Dermis microvascular lymphatic vessel endothelial cell (primary cell): ENCODE data around the gene UQCC5. TPM values are rescaled to one million over a fixed set of nuclear protein-coding genes. Genes with fewer than 3 reads are reported as not detected.

ENCODE experiments used
- DNase-seq, 2 donors: peaks; one replicate each; pipeline versions ENCODE4 v3.0.0 to v3.0.0-alpha.2; 2010; ENCODE audit warnings: low read depth in 2 of 2
- total RNA-seq: library from RNA; depleted of rRNA; stranded (reverse); fragments of >200 nt; gene quantifications from 2 replicates; pipeline ENCODE4 v1.2.1, GENCODE V29; 2014

Gene UQCC5, protein sequence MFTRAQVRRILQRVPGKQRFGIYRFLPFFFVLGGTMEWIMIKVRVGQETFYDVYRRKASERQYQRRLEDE
- total RNA-seq = 4.8 and 5.8 TPM in 2 replicates

DNA sequence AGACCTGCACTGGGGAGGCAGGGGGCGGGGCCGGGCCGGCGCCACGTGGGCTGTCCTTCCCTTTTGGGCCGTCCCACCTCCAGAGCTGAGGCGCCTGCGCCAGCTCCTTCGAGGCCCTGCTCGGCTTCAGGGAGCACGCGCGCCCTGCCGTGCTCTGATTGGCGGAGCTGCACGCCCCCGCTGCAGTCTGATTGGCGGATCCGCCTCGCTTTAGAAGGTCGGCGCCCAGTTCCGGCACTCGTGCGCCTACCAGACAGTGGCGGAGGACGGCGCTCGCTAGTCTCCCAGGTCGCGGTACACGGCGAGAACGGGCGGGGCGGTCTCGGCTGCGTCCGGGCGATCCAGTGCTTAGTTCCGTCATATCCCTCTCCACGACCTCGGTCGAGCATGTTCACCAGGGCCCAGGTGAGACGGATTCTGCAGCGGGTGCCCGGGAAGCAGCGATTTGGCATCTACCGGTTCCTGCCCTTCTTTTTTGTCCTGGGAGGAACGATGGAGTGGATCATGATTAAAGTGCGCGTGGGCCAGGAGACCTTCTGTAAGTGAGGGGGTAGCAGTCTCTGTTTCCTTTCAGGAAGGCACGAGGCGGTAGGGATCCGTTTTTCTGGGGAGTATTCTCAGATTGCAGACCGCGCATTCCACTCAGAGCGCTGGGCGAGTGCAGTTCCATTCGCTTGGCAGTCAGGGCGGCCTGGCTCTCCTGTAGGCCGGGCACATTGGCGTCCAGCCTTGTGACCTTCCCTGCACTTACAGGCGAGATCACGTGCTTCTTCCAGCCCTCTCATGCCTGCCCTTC is at the start of gene UQCC5:
TSS of gene UQCC5 (plus strand) at position 237 of the 796 bp plus-strand sequence. CDS start at position 388, 151 bp downstream.
- peak; percentile 94 to 100 for DNase-seq

- no peak for DNase-seq
Observed at GRCh38 chr3:52487050-52487787, 49.2 kb upstream of the UQCC5 start.

DNA sequence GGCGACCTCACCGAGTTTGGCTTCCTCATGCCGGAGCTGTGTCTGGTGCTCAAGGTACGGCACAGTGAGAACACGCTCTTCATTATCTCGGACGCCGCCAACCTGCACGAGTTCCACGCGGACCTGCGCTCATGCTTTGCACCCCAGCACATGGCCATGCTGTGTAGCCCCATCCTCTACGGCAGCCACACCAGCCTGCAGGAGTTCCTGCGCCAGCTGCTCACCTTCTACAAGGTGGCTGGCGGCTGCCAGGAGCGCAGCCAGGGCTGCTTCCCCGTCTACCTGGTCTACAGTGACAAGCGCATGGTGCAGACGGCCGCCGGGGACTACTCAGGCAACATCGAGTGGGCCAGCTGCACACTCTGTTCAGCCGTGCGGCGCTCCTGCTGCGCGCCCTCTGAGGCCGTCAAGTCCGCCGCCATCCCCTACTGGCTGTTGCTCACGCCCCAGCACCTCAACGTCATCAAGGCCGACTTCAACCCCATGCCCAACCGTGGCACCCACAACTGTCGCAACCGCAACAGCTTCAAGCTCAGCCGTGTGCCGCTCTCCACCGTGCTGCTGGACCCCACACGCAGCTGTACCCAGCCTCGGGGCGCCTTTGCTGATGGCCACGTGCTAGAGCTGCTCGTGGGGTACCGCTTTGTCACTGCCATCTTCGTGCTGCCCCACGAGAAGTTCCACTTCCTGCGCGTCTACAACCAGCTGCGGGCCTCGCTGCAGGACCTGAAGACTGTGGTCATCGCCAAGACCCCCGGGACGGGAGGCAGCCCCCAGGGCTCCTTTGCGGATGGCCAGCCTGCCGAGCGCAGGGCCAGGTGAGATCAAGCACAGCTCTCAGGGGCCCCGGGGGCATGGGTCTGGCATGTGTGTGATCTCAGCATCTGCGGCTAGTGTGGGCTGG is 48.4 kb upstream of the UQCC5 start:
- no peak for DNase-seq

DNA sequence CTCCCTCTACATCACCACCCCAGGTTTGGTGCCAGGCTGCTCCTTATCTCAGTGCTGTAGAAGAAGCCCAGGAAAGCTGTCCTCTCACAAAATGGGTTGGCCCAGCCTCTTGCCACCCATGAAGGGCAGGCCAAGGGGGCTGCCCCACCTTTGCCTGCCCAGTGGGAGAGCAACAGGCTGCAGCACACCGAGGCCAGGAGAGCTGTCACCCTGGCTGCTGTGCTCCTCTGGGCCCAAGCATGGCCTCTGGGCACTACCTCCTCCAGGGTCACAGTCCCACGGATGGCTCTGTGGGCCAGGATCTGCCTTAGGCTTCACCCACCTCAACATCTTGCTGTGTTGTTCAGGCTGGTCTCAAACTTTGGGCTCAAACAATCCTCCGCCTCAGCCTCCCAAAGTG is 47.7 kb upstream of the UQCC5 start:
- DNase-seq = no peak

DNA sequence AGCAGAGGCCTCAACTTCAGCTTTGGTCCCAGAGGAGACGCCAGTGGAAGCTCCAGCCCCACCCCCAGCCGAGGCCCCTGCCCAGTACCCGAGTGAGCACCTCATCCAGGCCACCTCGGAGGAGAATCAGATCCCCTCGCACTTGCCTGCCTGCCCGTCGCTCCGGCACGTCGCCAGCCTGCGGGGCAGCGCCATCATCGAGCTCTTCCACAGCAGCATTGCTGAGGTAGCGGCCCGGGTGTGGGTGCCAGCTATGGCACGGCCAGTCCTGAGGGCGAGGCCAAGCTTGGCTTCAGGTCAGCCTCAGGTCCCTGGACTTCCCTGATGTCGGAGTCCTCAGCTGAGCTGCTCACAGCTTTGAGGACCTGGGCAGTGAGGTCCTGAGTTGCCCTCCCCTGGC is 47.0 kb upstream of the UQCC5 start:
- no peak for DNase-seq

- DNase-seq = peak in 1 of 2 donors; percentile 11
Observed at GRCh38 chr3:52490035-52490938, 46.1 kb upstream of the UQCC5 start.

- peak; percentile 57 to 94 for DNase-seq
Observed at GRCh38 chr3:52490939-52491526, 45.4 kb upstream of the UQCC5 start.

DNA sequence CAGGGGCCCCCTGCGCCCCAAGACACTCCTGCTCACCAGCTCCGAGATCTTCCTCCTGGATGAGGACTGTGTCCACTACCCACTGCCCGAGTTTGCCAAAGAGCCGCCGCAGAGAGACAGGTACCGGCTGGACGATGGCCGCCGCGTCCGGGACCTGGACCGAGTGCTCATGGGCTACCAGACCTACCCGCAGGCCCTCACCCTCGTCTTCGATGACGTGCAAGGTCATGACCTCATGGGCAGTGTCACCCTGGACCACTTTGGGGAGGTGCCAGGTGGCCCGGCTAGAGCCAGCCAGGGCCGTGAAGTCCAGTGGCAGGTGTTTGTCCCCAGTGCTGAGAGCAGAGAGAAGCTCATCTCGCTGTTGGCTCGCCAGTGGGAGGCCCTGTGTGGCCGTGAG is 44.3 kb upstream of the UQCC5 start:
- DNase-seq = no peak

DNA sequence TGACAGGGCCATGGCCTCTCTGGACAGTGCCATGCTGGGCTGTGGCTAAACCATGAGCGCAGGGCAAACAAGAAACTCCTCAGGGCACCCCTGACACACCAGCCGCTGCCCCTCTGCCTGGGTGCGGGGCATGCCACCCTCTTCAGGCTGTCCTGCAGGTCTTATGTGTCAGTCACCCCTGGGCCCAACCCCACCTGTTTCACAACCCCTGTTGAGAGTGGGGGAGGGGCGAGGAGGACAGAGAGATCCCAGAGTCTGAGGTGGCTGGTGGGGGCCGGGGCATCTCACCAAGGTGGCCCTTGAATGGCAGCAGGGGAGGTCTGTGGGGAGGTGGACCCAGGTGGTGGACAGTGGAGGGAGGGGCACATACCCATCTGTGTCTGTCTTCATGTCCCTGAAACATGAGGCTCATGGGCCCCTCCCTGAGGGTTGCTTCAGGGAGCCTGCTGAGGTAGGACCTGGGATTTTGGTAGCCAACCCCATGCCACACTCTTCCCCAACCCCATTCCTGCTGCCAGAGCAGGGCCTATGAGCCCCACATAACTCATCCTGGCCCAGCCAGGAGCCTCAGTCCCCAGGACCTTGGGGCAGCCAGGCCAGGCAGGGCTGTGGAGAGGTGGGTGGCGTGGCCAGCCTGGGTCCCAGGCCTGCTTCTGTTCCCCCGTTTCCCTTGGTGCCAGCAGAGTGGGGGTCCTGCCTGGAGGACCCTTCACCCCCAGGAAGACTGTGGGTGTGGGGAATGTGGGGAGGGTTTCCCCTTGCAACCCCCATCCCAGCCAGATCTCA is 43.0 kb upstream of the UQCC5 start:
- DNase-seq = no peak

GRCh38 chr3:52494445-52494844 is 42.0 kb upstream of the UQCC5 start:
- no peak for DNase-seq

DNA sequence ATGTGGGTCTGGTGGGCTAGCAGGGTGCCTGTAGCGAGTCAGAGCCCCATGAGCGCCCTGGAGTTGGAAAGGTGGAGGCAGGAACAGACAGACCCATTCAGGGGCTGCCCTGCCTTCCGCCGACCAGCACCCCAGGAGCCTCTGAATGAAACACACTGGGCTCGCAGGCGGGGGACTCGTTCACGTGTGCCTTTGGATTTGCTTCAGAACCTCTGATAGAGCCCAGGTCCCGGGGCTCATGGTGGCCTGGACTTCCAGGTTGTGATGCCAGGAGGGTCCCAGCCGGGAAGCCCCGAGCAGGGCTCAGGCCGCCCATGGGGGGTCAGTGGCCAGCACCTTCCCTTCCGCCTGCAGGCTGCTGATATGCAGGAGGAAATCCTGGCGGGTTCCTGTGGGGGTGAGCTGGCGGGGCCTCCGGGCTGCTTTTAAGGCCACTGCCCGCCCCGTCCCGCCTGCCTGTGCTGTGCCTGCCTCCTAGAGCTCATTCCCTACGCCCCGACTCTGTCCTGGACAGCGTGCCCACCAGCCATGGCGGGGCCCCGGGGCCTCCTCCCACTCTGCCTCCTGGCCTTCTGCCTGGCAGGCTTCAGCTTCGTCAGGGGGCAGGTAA is 41.4 kb upstream of the UQCC5 start, which contains the start of gene STAB1:
TSS of gene STAB1 (plus strand) at position 453 of the 610 bp plus-strand sequence. CDS start at position 529, 76 bp downstream.
- peak; percentile 92 to 96 for DNase-seq

DNA sequence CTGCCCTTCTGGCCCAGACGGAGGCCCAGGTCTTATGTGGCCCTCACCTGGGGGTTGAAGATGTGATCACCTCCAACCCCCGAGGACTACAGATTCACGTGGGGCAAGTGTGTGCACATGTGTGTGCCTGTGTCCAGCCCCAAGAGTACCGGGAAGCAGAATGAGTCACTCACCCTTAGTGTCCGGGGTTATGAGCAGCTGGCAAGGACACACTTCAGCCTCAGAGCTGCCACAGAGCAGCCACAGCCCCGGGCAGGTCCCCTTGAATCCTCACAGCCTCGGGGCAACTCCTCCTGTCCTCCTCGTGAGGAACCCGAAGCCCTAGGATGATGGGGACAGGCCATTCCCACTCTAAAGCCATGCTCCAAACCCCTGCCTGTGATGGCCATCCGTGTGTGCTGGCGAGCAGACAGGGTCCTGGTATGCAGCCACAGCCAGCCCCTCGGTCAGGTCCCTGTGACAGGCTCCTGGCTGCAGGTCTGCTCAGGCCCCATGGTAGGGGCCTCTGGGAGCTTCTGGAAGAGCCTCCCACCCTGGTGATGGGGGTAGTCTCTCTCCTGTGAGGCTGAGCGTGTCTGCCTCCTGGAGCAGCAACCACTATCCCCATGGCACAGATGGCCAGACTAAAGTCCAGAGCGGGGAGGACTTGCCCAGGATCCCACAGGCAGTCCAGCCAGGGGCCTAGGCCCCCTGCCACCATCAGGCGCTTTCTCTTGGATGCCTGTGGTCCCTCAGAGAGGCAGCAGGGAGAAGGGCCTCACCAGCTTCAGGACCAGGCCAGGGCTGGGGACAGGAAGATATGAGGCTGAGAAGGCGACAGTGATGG is 40.4 kb upstream of the UQCC5 start:
- DNase-seq = peak; percentile 69 to 88

DNA sequence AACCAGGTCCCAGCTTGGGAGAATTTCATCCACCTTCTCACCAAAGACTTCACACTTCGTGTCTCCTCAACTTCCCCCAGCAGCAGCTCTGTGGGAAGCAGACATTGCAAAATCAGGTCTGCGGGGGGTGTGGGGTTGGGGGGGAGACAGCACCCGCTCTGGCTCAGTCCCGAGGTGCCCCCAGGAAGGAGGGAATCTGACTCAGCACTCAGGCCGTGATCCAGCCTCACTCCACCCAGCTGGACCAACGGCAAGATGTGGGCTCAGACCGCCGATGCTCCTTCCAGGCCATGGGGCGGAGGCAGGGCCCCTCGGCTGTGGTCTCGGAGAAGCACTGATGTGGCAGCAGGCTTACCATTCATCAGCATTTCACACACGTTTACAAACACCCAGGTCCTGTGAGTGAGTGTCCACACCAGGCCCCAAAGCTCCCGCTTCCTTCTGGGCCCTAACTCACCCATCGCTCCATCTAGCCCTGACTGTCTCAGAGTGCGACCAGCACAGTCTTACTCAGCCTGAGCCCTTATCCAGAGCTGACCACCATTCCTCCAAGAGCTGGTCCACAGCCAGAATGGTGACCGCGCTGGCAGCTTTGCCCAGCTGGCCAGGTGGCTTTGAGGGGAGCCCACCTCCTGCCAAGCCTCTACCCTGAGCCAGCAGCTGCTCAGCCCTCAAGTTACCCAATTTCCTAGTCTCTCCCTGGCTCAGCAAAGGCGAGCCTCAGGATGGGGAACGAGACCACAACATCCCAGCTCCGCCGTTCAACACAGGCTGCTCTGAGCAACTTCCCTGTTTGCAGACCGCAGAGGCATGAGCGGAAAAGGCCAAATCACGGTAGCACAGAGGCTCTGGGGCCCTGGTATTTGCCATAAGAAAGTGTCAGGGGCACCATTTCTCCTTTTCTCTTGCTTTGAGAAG is 38.0 kb upstream of the UQCC5 start:
- no peak for DNase-seq

GRCh38 chr3:52501046-52501445 is 35.4 kb upstream of the UQCC5 start:
- DNase-seq = no peak

GRCh38 chr3:52502001-52502400 is 34.4 kb upstream of the UQCC5 start:
- no peak for DNase-seq

- DNase-seq = no peak
Observed at GRCh38 chr3:52502808-52503350, 33.5 kb upstream of the UQCC5 start.
